HCT116 (cell line): ENCODE data around the gene RNF111. TPM values are rescaled to one million over a fixed set of nuclear protein-coding genes. Genes with fewer than 3 reads are reported as not detected.

Experiments
- ATAC-seq: fragments of 200-7000 bp; cut with Tn5 transposase; 2 replicates; pipeline ENCODE4 v1.9.1; 2020; ENCODE audit warnings: mild to moderate bottlenecking, moderate library complexity
- BruUV-seq: library from RNA; stranded (reverse); fragments of 400-500 nt; replicated peaks from 2 replicates; lab custom pipeline; 2021; lab: Mats Ljungman, UMichigan
- CTCF ChIA-PET: fragments of 300-600 bp; sonication (Branson Sonifier 250); formaldehyde crosslinking; loops from one replicate; lab custom pipeline; 2021; ENCODE audit warnings: antibody characterized with exemption; lab: Charles Lee
- POLR2A ChIA-PET: fragments of 300-600, 350-600 bp; sonication (Branson Sonifier 250); formaldehyde crosslinking; loops from one replicate; lab custom pipeline; 2021; ENCODE audit warnings: antibody characterized with exemption; lab: Charles Lee
- RAD21 ChIA-PET, 2 experiments: fragments of 300-600 bp; sonication (Branson Sonifier 250); formaldehyde crosslinking; loops; one replicate each; lab custom pipeline; 2023; ENCODE audit warnings: low total read pairs in 2 of 2; ENCODE audit not compliant: uncharacterized antibody in 2 of 2, unreplicated experiment in 2 of 2, low non-redundant PET in 1 of 2; lab: Charles Lee
- DNase-seq: peaks from one replicate; pipeline ENCODE4 v3.0.0-alpha.2; 2010; ENCODE audit warnings: low read depth, low spot score
- H2AFZ ChIP-seq: fragments of 200-600 bp; shearing (Covaris generic), sonication (generic); 2 replicates; pipeline ENCODE4 v1.6.1; 2017; ENCODE audit warnings: low read depth, mixed run types, mixed read lengths, antibody characterized with exemption, low read length; ENCODE audit not compliant: poor library complexity, severe bottlenecking
- H3K27ac ChIP-seq: 2 replicates; pipeline ENCODE4 v1.5.1; 2012; ENCODE audit warnings: low read depth, low read length
- H3K27me3 ChIP-seq: fragments of 200-600 bp; sonication (generic); 2 replicates; pipeline ENCODE4 v1.6.1; 2016; ENCODE audit warnings: mixed run types, low read length, mixed read lengths; ENCODE audit not compliant: insufficient read depth
- H3K36me3 ChIP-seq, 2 experiments: fragments of 200-500 bp in 1 of 2; fragments of 200-600 bp in 1 of 2; sonication (Bioruptor generic) in 1 of 2; sonication (generic) in 1 of 2; 2 replicates each; pipeline versions ENCODE4 v1.5.1 to v1.6.1; 2014 to 2016; ENCODE audit warnings: low read length in 2 of 2, inconsistent platforms in 1 of 2, mixed read lengths in 1 of 2, mixed run types in 1 of 2; ENCODE audit not compliant: insufficient read depth in 2 of 2, control insufficient read depth in 1 of 2
- H3K4me1 ChIP-seq, 2 experiments: fragments of 200-600 bp in 1 of 2; sonication (generic) in 1 of 2; 2 replicates each; pipeline versions ENCODE4 v1.5.1 to v1.6.1; 2012 to 2017; ENCODE audit warnings: low read length in 2 of 2, inconsistent platforms in 1 of 2, mild to moderate bottlenecking in 1 of 2, mixed read lengths in 1 of 2, mixed run types in 1 of 2, moderate library complexity in 1 of 2; ENCODE audit not compliant: insufficient read depth in 2 of 2, control insufficient read depth in 1 of 2
- H3K4me2 ChIP-seq: fragments of 200-600 bp; sonication (generic); 2 replicates; pipeline ENCODE4 v1.6.1; 2017; ENCODE audit warnings: mixed run types, low read length, mixed read lengths
- H3K4me3 ChIP-seq, 2 experiments: fragments of 200-600 bp in 1 of 2; sonication (generic) in 1 of 2; replicated peaks in 1 of 2; 2 replicates each; pipeline ENCODE4 v1.5.1; 2011 to 2016; ENCODE audit warnings: low read length in 2 of 2, control low read depth in 1 of 2, low read depth in 1 of 2, mild to moderate bottlenecking in 1 of 2, mixed read lengths in 1 of 2, mixed run types in 1 of 2
- H3K79me2 ChIP-seq: fragments of 200-600 bp; sonication (generic); 2 replicates; pipeline ENCODE4 v1.6.1; 2017; ENCODE audit warnings: mild to moderate bottlenecking, mixed run types, low read length, moderate library complexity, mixed read lengths; ENCODE audit not compliant: insufficient read depth
- H3K9ac ChIP-seq: fragments of 200-600 bp; sonication (generic); 2 replicates; pipeline ENCODE4 v1.6.1; 2016; ENCODE audit warnings: low read length, mixed read lengths
- H3K9me2 ChIP-seq: fragments of 200-600 bp; sonication (generic), shearing (Covaris generic); 2 replicates; pipeline ENCODE4 v1.6.1; 2017; ENCODE audit warnings: mixed run types, mild to moderate bottlenecking, moderate library complexity; ENCODE audit not compliant: insufficient read depth
- H3K9me3 ChIP-seq, 2 experiments: fragments of 200-500 bp in 1 of 2; fragments of 200-600 bp in 1 of 2; sonication (Bioruptor generic) in 1 of 2; sonication (generic) in 1 of 2; 2 replicates each; pipeline ENCODE4 v1.6.1; 2014 to 2017; ENCODE audit warnings: low read length in 2 of 2, mixed read lengths in 2 of 2, inconsistent platforms in 1 of 2, low read depth in 1 of 2, mild to moderate bottlenecking in 1 of 2, mixed run types in 1 of 2, moderate library complexity in 1 of 2; ENCODE audit not compliant: control insufficient read depth in 1 of 2, insufficient read depth in 1 of 2
- H4K20me1 ChIP-seq: fragments of 200-600 bp; sonication (generic), shearing (Covaris generic); 2 replicates; pipeline ENCODE4 v1.6.1; 2017; ENCODE audit warnings: mixed run types, mild to moderate bottlenecking, moderate library complexity; ENCODE audit not compliant: insufficient read depth
- ATF3 ChIP-seq: IDR thresholded peaks from 2 replicates; pipeline ENCODE4 v1.6.1; 2012
- CBX3 ChIP-seq: IDR thresholded peaks from 2 replicates; pipeline ENCODE4 v1.6.1; 2012; ENCODE audit warnings: low read depth
- CEBPB ChIP-seq: IDR thresholded peaks from 2 replicates; pipeline ENCODE4 v1.6.1; 2012; ENCODE audit warnings: low read depth
- CTCF ChIP-seq, 3 experiments: fragments of 200-600 bp in 1 of 3; sonication (generic) in 1 of 3; IDR thresholded peaks in 2 of 3; conservative IDR thresholded peaks in 1 of 3; 2 replicates each; pipeline ENCODE4 v1.5.1; 2012 to 2017; ENCODE audit warnings: low read depth in 2 of 3, low read length in 2 of 3, antibody characterized with exemption in 1 of 3, borderline replicate concordance in 1 of 3, control low read depth in 1 of 3, mild to moderate bottlenecking in 1 of 3, mixed read lengths in 1 of 3, mixed run types in 1 of 3, moderate library complexity in 1 of 3; ENCODE audit not compliant: insufficient read depth in 1 of 3
- EGR1 ChIP-seq: IDR thresholded peaks from 2 replicates; pipeline ENCODE4 v1.6.1; 2012; ENCODE audit warnings: low read depth
- ELF1 ChIP-seq: IDR thresholded peaks from 2 replicates; pipeline ENCODE4 v1.6.1; 2012; ENCODE audit warnings: low read depth, borderline replicate concordance
- EZH2 ChIP-seq: fragments of 200-600 bp; sonication (generic); IDR thresholded peaks from 2 replicates; pipeline ENCODE4 v1.6.1; 2017; ENCODE audit warnings: antibody characterized with exemption, mixed run types
- EZH2phosphoT487 ChIP-seq: fragments of 200-600 bp; IDR thresholded peaks from 2 replicates; pipeline ENCODE4 v1.6.1; 2018; ENCODE audit warnings: antibody characterized with exemption, borderline replicate concordance
- JUND ChIP-seq: IDR thresholded peaks from 2 replicates; pipeline ENCODE4 v1.6.1; 2012
- SIN3A ChIP-seq: IDR thresholded peaks from 2 replicates; pipeline ENCODE4 v1.6.1; 2012; ENCODE audit warnings: low read depth
- SP1 ChIP-seq: IDR thresholded peaks from 2 replicates; pipeline ENCODE4 v1.6.1; 2012; ENCODE audit warnings: low read depth
- SRF ChIP-seq: IDR thresholded peaks from 2 replicates; pipeline ENCODE4 v1.6.1; 2012; ENCODE audit warnings: low read depth
- TCF7L2 ChIP-seq: IDR thresholded peaks from 2 replicates; pipeline ENCODE4 v1.7.0; 2011; ENCODE audit warnings: borderline replicate concordance, inconsistent platforms; ENCODE audit not compliant: insufficient read depth, insufficient read length; ENCODE audit errors: extremely low read depth
- YY1 ChIP-seq: IDR thresholded peaks from 2 replicates; pipeline ENCODE4 v1.6.1; 2011; ENCODE audit warnings: low read length, low read depth, moderate library complexity, mild to moderate bottlenecking; ENCODE audit not compliant: insufficient replicate concordance; ENCODE audit errors: extremely low read depth
- ZNF274 ChIP-seq: fragments of 200-500 bp; sonication (Bioruptor generic); IDR thresholded peaks from 2 replicates; pipeline ENCODE4 v1.6.1; 2014; ENCODE audit warnings: mild to moderate bottlenecking, low read depth, low read length, inconsistent platforms
- intact Hi-C: fragments of 100-400 bp; cut with micrococcal nuclease; formaldehyde crosslinking; loops from 2 replicates; pipeline ENCODE4 v1.10.0; 2022
- total RNA-seq: library from RNA; stranded (reverse); gene quantifications from one replicate; pipeline ENCODE4 v1.2.1, GENCODE V29; 2021; ENCODE audit not compliant: unreplicated experiment

Gene RNF111
- total RNA-seq, 1 experiment from 2014 or later: 31.5 TPM

GRCh38 chr15:59074607-59075006 lies 87.1 kb downstream of the RNF111 start (continued):
- TF ChIP-seq CTCF (IDR thresholded peaks at IDR 0.05 in 2 of 3, conservative IDR thresholded peaks at IDR 0.05 in 1 of 3; ENCODE audit: borderline replicate concordance in 1 of 3, insufficient read depth in 1 of 3, low read depth in 2 of 3, low read length in 2 of 3): no peak
- TF ChIP-seq SP1: no peak
- TF ChIP-seq ATF3: no peak
- TF ChIP-seq CBX3: no peak
- TF ChIP-seq JUND: no peak
- no peak for TF ChIP-seq EZH2
- no peak for TF ChIP-seq SIN3A
- no peak for TF ChIP-seq CEBPB
- TF ChIP-seq TCF7L2: no peak
- TF ChIP-seq ZNF274: no peak
- TF ChIP-seq SRF: no peak
- no peak for TF ChIP-seq EZH2phosphoT487
- no peak for TF ChIP-seq YY1

- TF ChIP-seq YY1 (no peak), EGR1 (no peak), ELF1 (no peak)
- intact Hi-C loops: no loop called here
- H3K4me2 ChIP-seq: no peak overlapping the region
- no peak overlapping the region for H3K9ac ChIP-seq
- H3K9me3 ChIP-seq: no peaks in the 10 kb centered on the region
- H3K4me3 ChIP-seq: no peak overlapping the region
- no peaks in the 10 kb centered on the region for H3K79me2 ChIP-seq
- no TSS peak for BruUV-seq
- no peaks in the 10 kb centered on the region for H3K4me1 ChIP-seq
- H4K20me1 ChIP-seq: no peaks in the 10 kb centered on the region
- POLR2A ChIA-PET: no interaction called here
- no peaks in the 10 kb centered on the region for H3K9me2 ChIP-seq
- H2AFZ ChIP-seq: no peak overlapping the region
- RAD21 ChIA-PET: no interaction called here
- no peak overlapping the region for H3K27ac ChIP-seq
- H3K27me3 ChIP-seq: no peaks in the 10 kb centered on the region
- DNase-seq: no peak
- peaks cover 14 to 39% of the 10 kb centered on the region in 2 experiments for H3K36me3 ChIP-seq
- ATAC-seq: no peak
- CTCF ChIA-PET: no interaction called here
Observed at GRCh38 chr15:59087731-59088130, 100.3 kb downstream of the RNF111 start.
